Loucy (cell line): ENCODE results near the gene ABHD11.

Experiments used
- CTCF ChIP-seq: fragments of 200-600 bp; sonication (generic); conservative IDR thresholded peaks from 2 replicates; pipeline ENCODE4 v1.5.1; 2014; ENCODE audit warnings: mild to moderate bottlenecking, antibody characterized with exemption, low read length
- EZH2phosphoT487 ChIP-seq: fragments of 200-600 bp; IDR thresholded peaks from 2 replicates; pipeline ENCODE4 v1.6.1; 2018; ENCODE audit warnings: antibody characterized with exemption, mild to moderate bottlenecking, moderate library complexity, borderline replicate concordance

GRCh38 chr7:73727952-73728351 lies 10.7 kb downstream of the ABHD11 start:
- no peak for TF ChIP-seq CTCF
- no peak for TF ChIP-seq EZH2phosphoT487
